ENCODE results near the gene POLR2E.
"Not testable (repeated sequence)": the region's sequence is repeated elsewhere in the genome, so short reads cannot be mapped to it uniquely, and the experiment has no call there.

POLR2E gene

GRCh38 chr19:1094978-1095701 lies at the start of gene POLR2E:
TSS of gene POLR2E (minus strand) at chr19:1095375. CDS start at chr19:1095315, 60 bp downstream.
- DNase-seq = peak; percentile 98

- DNase-seq = no peak
Observed at GRCh38 chr19:1144741-1145140, 49.6 kb upstream of the POLR2E start.

- no peak for DNase-seq
Observed at GRCh38 chr19:1143828-1144399, 48.7 kb upstream of the POLR2E start.

GRCh38 chr19:1141944-1142343 lies 46.8 kb upstream of the POLR2E start:
- DNase-seq = no peak

- no peak for DNase-seq
Observed at GRCh38 chr19:1140272-1141027, 45.3 kb upstream of the POLR2E start.

- DNase-seq = no peak
Observed at GRCh38 chr19:1139126-1139525, 44.0 kb upstream of the POLR2E start.

GRCh38 chr19:1138121-1138520 lies 42.9 kb upstream of the POLR2E start:
- DNase-seq = no peak

GRCh38 chr19:1136621-1137317 lies 41.6 kb upstream of the POLR2E start:
- DNase-seq = no peak

- no peak for DNase-seq
Observed at GRCh38 chr19:1136201-1136600, 41.0 kb upstream of the POLR2E start.

GRCh38 chr19:1135454-1135853 lies 40.3 kb upstream of the POLR2E start:
- no peak for DNase-seq

- DNase-seq = no peak
Observed at GRCh38 chr19:1134431-1134830, 39.3 kb upstream of the POLR2E start.

GRCh38 chr19:1133471-1133929 lies 38.3 kb upstream of the POLR2E start:
- DNase-seq = peak; percentile 65

- DNase-seq = no peak
Observed at GRCh38 chr19:1132552-1133383, 37.6 kb upstream of the POLR2E start.

- peak; percentile 86 for DNase-seq
Observed at GRCh38 chr19:1131718-1132551, 36.8 kb upstream of the POLR2E start.

- peak; percentile 49 for DNase-seq
Observed at GRCh38 chr19:1130771-1131717, 35.9 kb upstream of the POLR2E start.

GRCh38 chr19:1129535-1129934 lies 34.4 kb upstream of the POLR2E start:
- no peak for DNase-seq

- DNase-seq = not testable (repeated sequence)
Observed at GRCh38 chr19:1129084-1129483, 33.9 kb upstream of the POLR2E start.

- DNase-seq = no peak
Observed at GRCh38 chr19:1128106-1128505, 32.9 kb upstream of the POLR2E start.

- no peak for DNase-seq
Observed at GRCh38 chr19:1126984-1127760, 32.0 kb upstream of the POLR2E start.

Measured in stimulated activated CD4-positive, alpha-beta T cell treated with anti-CD3 and anti-CD28 coated beads, Interleukin-12 subunit alpha, Interleukin-12 subunit beta, amount 100 ng/mL, for 4 hours (primary cell).